H1 (cell line): ENCODE measurements around the gene NBAS.

Experiments
- CEBPB ChIP-seq: IDR thresholded peaks from 2 replicates; pipeline ENCODE4 v1.6.1; 2012; ENCODE audit warnings: low read depth, low read length
- CREB1 ChIP-seq: IDR thresholded peaks from 2 replicates; pipeline ENCODE4 v1.6.1; 2012; ENCODE audit warnings: inconsistent platforms
- JUN ChIP-seq: IDR thresholded peaks from 2 replicates; pipeline ENCODE4 v1.6.1; 2011; ENCODE audit warnings: low read depth, mild to moderate bottlenecking, improper control_type of control experiment, low read length
- POLR2A ChIP-seq, 2 experiments: IDR thresholded peaks; 1 replicate in 1 of 2; 2 replicates in 1 of 2; pipeline ENCODE4 v1.6.1; 2011; ENCODE audit warnings: low read depth in 2 of 2, low read length in 2 of 2, mild to moderate bottlenecking in 2 of 2; ENCODE audit errors: control extremely low read depth in 1 of 2
- POLR2AphosphoS5 ChIP-seq: IDR thresholded peaks from 2 replicates; pipeline ENCODE4 v1.6.1; 2011; ENCODE audit warnings: low read depth, low read length
- RNF2 ChIP-seq: fragments of 200-900, 300-1000 bp; sonication (generic); IDR thresholded peaks from 2 replicates; pipeline ENCODE4 v1.7.1; 2016; ENCODE audit warnings: borderline replicate concordance, low read depth, mild to moderate bottlenecking, antibody characterized with exemption, low read length; ENCODE audit not compliant: poor library complexity, severe bottlenecking; ENCODE audit errors: missing control alignments
- SIN3A ChIP-seq, 2 experiments: IDR thresholded peaks in 1 of 2; conservative IDR thresholded peaks in 1 of 2; 2 replicates each; pipeline ENCODE4 v1.6.1; 2011 to 2012; ENCODE audit warnings: low read length in 2 of 2, improper control_type of control experiment in 1 of 2, low read depth in 1 of 2, mild to moderate bottlenecking in 1 of 2
- SIX5 ChIP-seq: IDR thresholded peaks from 2 replicates; pipeline ENCODE4 v1.6.1; 2011; ENCODE audit warnings: mild to moderate bottlenecking, low read depth, low read length
- TBP ChIP-seq: IDR thresholded peaks from 2 replicates; pipeline ENCODE4 v1.6.1; 2011; ENCODE audit warnings: low read depth, low read length, improper control_type of control experiment
- TEAD4 ChIP-seq: IDR thresholded peaks from 2 replicates; pipeline ENCODE4 v1.6.1; 2012; ENCODE audit warnings: low read depth, low read length, inconsistent platforms, mixed read lengths
- YY1 ChIP-seq: IDR thresholded peaks from 2 replicates; pipeline ENCODE4 v1.6.1; 2011; ENCODE audit warnings: low read depth, mild to moderate bottlenecking, low read length
- TF ChIP-seq, protein P1 (sequence below), 3 experiments: IDR thresholded peaks; 1 replicate in 2 of 3; 2 replicates in 1 of 3; pipeline versions ENCODE4 v1.5.1 to v1.6.1; 2011; ENCODE audit warnings: low read length in 3 of 3, mild to moderate bottlenecking in 3 of 3, inconsistent platforms in 2 of 3, low read depth in 1 of 3, moderate library complexity in 1 of 3; ENCODE audit not compliant: insufficient read depth in 1 of 3; ENCODE audit errors: control extremely low read depth in 1 of 3
- TF ChIP-seq, protein P2 (sequence below): IDR thresholded peaks from 2 replicates; pipeline ENCODE4 v1.6.1; 2011; ENCODE audit warnings: low read length, improper control_type of control experiment

DNA sequence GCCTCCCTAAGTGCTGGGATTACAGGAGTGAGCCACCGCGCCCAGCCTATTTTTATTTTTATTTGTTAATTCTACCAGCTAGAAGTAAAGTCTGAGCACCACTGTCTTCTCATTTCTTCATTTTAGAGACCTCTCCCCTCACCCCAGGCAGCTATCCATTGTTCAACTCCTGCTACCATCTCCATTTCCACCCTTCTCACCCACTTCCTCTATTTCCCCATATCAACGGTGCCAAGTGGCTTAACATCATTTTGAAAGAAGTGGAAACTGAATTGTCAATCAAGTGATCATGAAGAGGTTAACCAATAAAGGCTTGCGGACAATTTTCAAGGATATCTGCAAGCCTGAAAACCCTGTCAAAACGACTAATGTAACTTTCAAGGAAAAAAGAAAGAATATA, 323.1 kb downstream of the NBAS start:
- TF ChIP-seq TEAD4 (no peak), JUN (no peak), YY1 (no peak), CREB1 (no peak), CEBPB (no peak), TBP (no peak), POLR2AphosphoS5 (no peak), POLR2A (IDR thresholded peaks at IDR 0.05; ENCODE audit: control extremely low read depth in 1 of 2, low read depth in 2 of 2, low read length in 2 of 2) (no peak), SIN3A (conservative IDR thresholded peaks at IDR 0.05 in 1 of 2, IDR thresholded peaks at IDR 0.05 in 1 of 2; ENCODE audit: low read depth in 1 of 2, low read length in 2 of 2) (no peak), RNF2 (no peak), SIX5 (no peak)
- TF ChIP-seq, protein P1, sequence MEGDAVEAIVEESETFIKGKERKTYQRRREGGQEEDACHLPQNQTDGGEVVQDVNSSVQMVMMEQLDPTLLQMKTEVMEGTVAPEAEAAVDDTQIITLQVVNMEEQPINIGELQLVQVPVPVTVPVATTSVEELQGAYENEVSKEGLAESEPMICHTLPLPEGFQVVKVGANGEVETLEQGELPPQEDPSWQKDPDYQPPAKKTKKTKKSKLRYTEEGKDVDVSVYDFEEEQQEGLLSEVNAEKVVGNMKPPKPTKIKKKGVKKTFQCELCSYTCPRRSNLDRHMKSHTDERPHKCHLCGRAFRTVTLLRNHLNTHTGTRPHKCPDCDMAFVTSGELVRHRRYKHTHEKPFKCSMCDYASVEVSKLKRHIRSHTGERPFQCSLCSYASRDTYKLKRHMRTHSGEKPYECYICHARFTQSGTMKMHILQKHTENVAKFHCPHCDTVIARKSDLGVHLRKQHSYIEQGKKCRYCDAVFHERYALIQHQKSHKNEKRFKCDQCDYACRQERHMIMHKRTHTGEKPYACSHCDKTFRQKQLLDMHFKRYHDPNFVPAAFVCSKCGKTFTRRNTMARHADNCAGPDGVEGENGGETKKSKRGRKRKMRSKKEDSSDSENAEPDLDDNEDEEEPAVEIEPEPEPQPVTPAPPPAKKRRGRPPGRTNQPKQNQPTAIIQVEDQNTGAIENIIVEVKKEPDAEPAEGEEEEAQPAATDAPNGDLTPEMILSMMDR (IDR thresholded peaks at IDR 0.05; ENCODE audit: control extremely low read depth in 1 of 3, insufficient read depth in 1 of 3, low read depth in 1 of 3, low read length in 3 of 3) = no peak
- TF ChIP-seq, protein P2, sequence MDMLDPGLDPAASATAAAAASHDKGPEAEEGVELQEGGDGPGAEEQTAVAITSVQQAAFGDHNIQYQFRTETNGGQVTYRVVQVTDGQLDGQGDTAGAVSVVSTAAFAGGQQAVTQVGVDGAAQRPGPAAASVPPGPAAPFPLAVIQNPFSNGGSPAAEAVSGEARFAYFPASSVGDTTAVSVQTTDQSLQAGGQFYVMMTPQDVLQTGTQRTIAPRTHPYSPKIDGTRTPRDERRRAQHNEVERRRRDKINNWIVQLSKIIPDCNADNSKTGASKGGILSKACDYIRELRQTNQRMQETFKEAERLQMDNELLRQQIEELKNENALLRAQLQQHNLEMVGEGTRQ = no peak
